CD4-positive, alpha-beta T cell treated with Interferon alpha-2 for 1 hour (primary cell): Measurements from ENCODE around the gene FXYD6.

ENCODE experiments used
- DNase-seq, 2 donors: peaks; one replicate each; pipeline ENCODE4 v3.0.0-alpha.2; 2020 to 2022

FXYD6 gene

GRCh38 chr11:117827521-117828511 lies 48.6 kb downstream of the FXYD6 start:
- peak in 1 of 2 donors; percentile 56 for DNase-seq

- DNase-seq, result no peak
Measured at GRCh38 chr11:117826832-117827231, 49.6 kb downstream of the FXYD6 start.

GRCh38 chr11:117826190-117826570 lies 50.3 kb downstream of the FXYD6 start:
- DNase-seq, result no peak

GRCh38 chr11:117825538-117826189 lies 50.8 kb downstream of the FXYD6 start:
- no peak for DNase-seq

DNA sequence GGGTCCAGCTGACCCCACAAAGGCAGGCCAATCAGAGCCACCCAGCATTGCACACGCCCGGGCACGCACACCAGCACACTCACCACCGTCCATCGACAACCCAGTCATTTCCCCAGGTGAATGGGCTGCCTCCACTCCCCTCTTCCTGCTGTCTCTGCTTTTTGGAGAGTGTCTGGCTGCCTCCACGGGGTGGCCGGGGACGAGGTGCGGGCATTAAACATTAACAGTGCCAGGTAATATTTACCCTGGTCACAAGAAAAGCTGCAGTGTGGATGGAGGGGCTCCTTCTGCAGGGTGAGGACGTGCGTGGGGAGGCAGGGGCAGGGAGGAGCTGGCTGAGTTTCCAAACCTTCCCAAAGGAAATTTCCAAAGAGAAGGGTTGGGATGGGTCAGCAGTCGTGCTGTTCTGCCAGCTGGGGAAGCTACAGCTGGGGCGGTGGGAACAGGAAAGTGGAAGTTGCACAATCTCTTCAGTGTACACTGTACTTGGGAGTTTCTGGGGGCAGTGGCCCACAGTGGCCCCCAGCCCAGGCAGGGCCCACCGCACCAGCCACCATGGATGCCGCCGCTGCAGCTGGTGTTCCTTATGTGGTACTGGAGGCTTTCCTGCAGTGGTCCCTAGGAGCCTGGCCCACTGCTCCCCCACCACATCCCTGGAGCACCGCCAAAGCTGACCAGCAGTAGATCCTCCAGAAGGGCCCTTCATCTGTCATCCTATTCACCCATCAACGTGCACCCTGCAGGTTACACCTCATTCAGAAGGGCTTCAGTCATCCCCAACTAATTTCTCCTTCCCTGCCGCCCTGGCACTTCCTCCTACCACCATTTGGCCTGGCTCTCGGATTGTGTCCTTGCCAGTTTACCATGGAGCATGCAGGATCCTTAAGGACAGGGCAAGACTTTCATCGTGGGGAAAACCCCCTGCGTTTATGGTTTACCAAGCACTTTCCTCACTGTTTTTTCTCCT lies 51.6 kb downstream of the FXYD6 start, which contains the start of gene FXYD2:
Gene FXYD2 (minus strand): TSS at position 174 of the 967 bp plus-strand sequence. CDS start 66 bp downstream, at position 108.
- DNase-seq, result no peak

DNA sequence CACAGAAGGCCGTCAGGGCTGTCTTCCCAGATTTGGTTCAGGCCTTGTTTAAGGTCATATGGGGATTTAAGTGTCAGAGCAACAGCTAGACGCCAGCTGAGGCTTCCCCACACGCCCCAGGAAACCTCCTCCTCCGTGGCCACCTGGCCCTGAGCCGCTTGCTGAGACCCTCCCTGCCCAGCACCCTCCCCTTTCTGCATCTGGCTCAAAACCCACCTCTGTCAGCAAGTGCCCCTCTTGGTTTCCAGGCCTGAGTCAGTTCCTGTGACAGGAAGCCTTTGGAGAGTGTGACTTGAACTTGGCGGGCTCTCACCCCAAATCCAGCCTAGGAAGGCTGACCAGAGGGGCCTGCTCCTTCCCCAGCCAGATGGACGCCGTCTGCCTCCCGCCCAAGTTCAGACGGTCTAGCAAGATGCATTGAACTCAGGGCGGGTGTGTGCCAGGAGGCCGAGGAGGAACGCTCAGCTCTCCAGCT lies 52.5 kb downstream of the FXYD6 start:
- DNase-seq, result no peak

DNA sequence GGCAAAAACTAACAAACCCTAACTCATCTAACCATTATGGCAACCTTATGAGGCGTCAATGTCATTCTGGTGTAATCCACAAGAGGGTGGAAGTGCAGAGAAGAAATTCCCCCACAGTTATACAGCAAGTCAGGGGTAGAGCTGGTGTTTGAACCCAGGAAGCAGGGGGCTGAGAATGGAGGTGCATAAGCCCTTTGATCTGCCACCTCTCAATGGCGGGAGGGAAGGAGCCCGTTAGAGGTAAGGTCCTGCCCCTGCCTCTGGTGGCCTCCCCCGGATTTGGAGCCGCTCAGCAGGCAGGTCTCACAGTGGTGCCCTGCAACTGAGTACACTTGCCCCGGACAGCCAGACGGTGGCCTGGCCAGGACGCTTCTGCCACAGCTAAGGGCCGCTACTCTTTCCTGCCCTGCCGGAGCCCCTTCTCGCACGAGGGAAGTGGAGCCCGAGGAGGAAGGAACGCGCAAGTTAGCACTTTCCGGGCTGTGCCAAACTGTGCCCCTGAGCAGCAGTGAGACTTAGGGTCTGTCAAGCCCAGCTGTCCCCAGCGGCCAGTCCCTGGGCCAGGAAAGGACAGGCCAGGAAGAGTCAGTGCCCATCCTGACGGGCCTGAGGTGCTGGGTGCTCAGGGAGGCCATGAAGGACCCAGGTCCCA lies 53.0 kb downstream of the FXYD6 start:
- peak; percentile 50 to 60 for DNase-seq

GRCh38 chr11:117822074-117823033 lies 54.1 kb downstream of the FXYD6 start:
- DNase-seq, result peak; percentile 45 to 54

GRCh38 chr11:117821431-117821830 lies 55.0 kb downstream of the FXYD6 start:
- DNase-seq, result no peak

DNA sequence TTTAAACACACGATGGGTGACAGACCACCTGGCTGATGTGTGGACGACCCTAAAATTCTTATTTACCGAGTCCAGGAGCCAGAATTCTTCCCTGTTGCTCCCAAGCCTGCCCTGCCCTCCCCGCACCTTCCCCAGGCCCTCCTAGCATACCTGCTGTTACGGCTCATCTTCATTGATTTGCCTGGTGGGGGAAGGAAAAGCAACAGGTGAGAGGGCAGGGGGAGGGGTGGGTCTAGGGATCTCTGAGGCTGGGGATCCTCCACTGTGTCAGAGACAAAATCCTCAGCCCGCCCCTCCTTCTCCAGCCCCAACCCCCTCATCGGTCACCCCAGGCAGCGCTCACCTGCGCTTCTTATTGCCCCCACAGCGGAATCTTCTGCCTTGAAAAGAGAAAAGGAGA lies 55.9 kb downstream of the FXYD6 start:
- no peak for DNase-seq

- no peak for DNase-seq
Measured at GRCh38 chr11:117820071-117820470, 56.4 kb downstream of the FXYD6 start.

- DNase-seq, result peak in 1 of 2 donors; percentile 42
Measured at GRCh38 chr11:117819096-117820040, 57.1 kb downstream of the FXYD6 start.

- peak; percentile 61 to 66 for DNase-seq
Measured at GRCh38 chr11:117818041-117818873, 58.2 kb downstream of the FXYD6 start.

- DNase-seq, result peak; percentile 86 to 90
Measured at GRCh38 chr11:117817368-117818040, 59.0 kb downstream of the FXYD6 start.

- DNase-seq, result peak; percentile 35 to 59
Measured at GRCh38 chr11:117816846-117817367, 59.6 kb downstream of the FXYD6 start.

DNA sequence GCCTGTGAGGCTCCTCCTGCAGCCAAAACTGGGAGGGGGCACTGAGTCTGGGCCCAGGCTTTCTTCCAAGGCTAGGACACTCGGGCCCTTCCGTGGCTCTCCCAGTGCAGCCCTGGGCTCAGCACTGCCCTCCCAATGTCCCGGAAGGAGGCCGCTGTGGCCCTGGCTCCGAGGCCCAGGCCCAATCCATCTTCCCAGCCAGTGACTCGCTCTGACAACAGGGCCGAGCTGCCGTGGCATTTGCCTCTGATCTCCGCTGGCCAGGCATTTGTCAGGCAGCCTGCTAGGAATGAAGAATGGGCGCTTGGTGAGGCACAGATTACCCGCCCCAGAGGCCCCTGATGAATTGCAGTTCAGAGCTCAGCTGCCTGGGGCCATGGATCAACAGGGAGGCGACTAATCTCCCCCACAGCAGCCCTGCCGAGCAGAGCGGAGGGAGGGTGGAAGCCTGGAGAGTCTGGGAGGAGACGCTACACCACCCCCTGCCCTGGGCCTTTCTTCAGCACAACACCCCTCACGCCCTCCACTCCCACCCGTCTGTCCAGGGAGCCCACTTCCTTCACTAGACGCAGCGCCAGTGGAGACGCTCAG lies 60.2 kb downstream of the FXYD6 start:
- DNase-seq, result no peak

DNA sequence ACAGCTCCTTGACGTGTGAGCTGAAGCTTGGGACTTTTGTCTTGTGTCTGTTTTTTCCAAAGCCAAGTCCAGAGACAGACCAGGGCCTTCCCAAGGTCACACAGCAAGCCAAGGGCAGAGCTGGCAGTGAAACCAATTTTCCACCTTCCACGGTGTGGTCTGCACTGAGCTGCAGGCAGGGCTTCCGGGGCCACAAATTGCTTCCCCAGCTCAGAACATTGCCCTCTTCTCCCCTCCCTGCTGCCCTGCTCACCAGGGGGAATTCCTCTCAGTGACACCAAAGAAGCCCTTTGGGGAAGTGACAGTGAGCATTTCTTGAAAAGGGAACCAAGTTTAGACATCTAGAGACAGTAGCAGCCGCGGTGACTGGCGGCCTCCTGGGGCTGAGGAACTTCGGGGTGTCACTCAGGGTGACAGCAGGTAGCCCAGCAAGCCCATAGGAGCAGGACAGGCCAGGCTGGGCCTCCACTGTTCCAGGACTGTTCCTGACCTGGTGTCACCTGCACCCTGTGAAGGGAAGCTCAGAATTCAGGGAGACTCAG lies 61.1 kb downstream of the FXYD6 start:
- DNase-seq, result peak; percentile 91 to 93
